Activated CD4-positive, alpha-beta memory T cell treated with anti-CD3 and anti-CD28 coated beads, Interleukin-2, amount 10 ng/mL, durations not matched to agents 7 days and 5 days (primary cell): ENCODE data around the gene TFCP2L1. TPM values are rescaled to one million over a fixed set of nuclear protein-coding genes. Genes with fewer than 3 reads are reported as not detected.

ENCODE experiments used
- total RNA-seq, 2 experiments: library from RNA; stranded (reverse); gene quantifications; one replicate each; pipeline ENCODE4 v1.2.3, GENCODE V29; 2021

TFCP2L1 gene
- total RNA-seq, 2 experiments from 2014 or later = 0.08 to 0.28 TPM

Other genes starting within 250 kb of the TFCP2L1 start
- gene RNU4ATAC, start 245.7 kb upstream of the TFCP2L1 start, total RNA-seq = not detected